Right atrium auricular region (tissue), 2 donors: ENCODE results near the gene ARID3A. TPM values are rescaled to one million over a fixed set of nuclear protein-coding genes. Genes with fewer than 3 reads are reported as not detected.

Experiments used
- DNase-seq: peaks from one replicate; pipeline ENCODE4 v3.0.0-alpha.2; 2019; ENCODE audit warnings: low spot score
- H3K27ac ChIP-seq, 2 donors: fragments of 200-600 bp; sonication (generic); 1 replicate in 1 of 2; 2 replicates in 1 of 2; pipeline ENCODE4 v1.5.1; 2016 to 2019
- H3K27me3 ChIP-seq, 2 donors: fragments of 200-600 bp; sonication (generic); one replicate each; pipeline versions ENCODE4 v1.5.1 to v1.6.0; 2017 to 2019
- H3K36me3 ChIP-seq: fragments of 200-600 bp; sonication (generic); one replicate; pipeline ENCODE4 v1.5.1; 2016
- H3K4me1 ChIP-seq, 2 donors: fragments of 200-600 bp; sonication (generic); one replicate each; pipeline versions ENCODE4 v1.5.1 to v1.6.0; 2017 to 2019
- H3K4me3 ChIP-seq, 2 donors: fragments of 200-600 bp; sonication (generic); 1 replicate in 1 of 2; 2 replicates in 1 of 2; pipeline ENCODE4 v1.5.1; 2017 to 2019; ENCODE audit warnings: mild to moderate bottlenecking in 1 of 2, moderate library complexity in 1 of 2
- H3K9me3 ChIP-seq, 2 donors: fragments of 200-600 bp; sonication (generic); one replicate each; pipeline ENCODE4 v1.5.1; 2019
- CTCF ChIP-seq, 2 donors: fragments of 200-600 bp; sonication (generic); IDR thresholded peaks; one replicate each; pipeline ENCODE4 v1.5.1; 2019; ENCODE audit warnings: antibody characterized with exemption in 2 of 2
- total RNA-seq, 2 donors: library from RNA; depleted of rRNA; stranded (reverse); fragments of >200 nt; gene quantifications; one replicate each; pipeline ENCODE4 v1.1.0, GENCODE V29; 2016

ARID3A gene
- total RNA-seq, 2 donors from 2014 or later, result 1.7 to 3.4 TPM

- no peak overlapping the region for H3K27ac ChIP-seq
- H3K36me3 ChIP-seq, result peaks cover 12% of the 10 kb centered on the region
- no peak overlapping the region for H3K4me3 ChIP-seq
- no peak for DNase-seq
- H3K4me1 ChIP-seq, result no peaks in the 10 kb centered on the region
- no peaks in the 10 kb centered on the region for H3K27me3 ChIP-seq
- no peaks in the 10 kb centered on the region for H3K9me3 ChIP-seq
- TF ChIP-seq CTCF (IDR thresholded peaks at IDR 0.05), result no peak
These were observed 23.8 kb upstream of the ARID3A start for GRCh38 chr19:902093-902370.

- Histone ChIP-seq H3K36me3 (peaks cover 10% of the 10 kb centered on the region), H3K27me3 (no peaks in the 10 kb centered on the region), H3K9me3 (no peaks in the 10 kb centered on the region), H3K27ac (no peak overlapping the region), H3K4me3 (no peak overlapping the region), H3K4me1 (no peaks in the 10 kb centered on the region)
- DNase-seq, result no peak
- TF ChIP-seq CTCF (IDR thresholded peaks at IDR 0.05), result no peak
These were observed 23.2 kb upstream of the ARID3A start for GRCh38 chr19:902446-903226.

- Histone ChIP-seq H3K27ac (no peak overlapping the region), H3K4me1 (no peaks in the 10 kb centered on the region), H3K4me3 (no peak overlapping the region), H3K9me3 (no peaks in the 10 kb centered on the region), H3K27me3 (no peaks in the 10 kb centered on the region), H3K36me3 (peaks cover 10% of the 10 kb centered on the region)
- DNase-seq, result no peak
- TF ChIP-seq CTCF (IDR thresholded peaks at IDR 0.05), result no peak
These were observed 22.5 kb upstream of the ARID3A start for GRCh38 chr19:903266-903797.

GRCh38 chr19:904545-904944, 21.3 kb upstream of the ARID3A start:
- Histone ChIP-seq H3K27ac (no peak overlapping the region), H3K9me3 (no peaks in the 10 kb centered on the region), H3K4me1 (no peaks in the 10 kb centered on the region), H3K36me3 (peaks cover 4% of the 10 kb centered on the region), H3K27me3 (no peaks in the 10 kb centered on the region), H3K4me3 (no peak overlapping the region)
- no peak for TF ChIP-seq CTCF (IDR thresholded peaks at IDR 0.05)
- DNase-seq, result no peak

GRCh38 chr19:906480-906879, 19.4 kb upstream of the ARID3A start:
- Histone ChIP-seq H3K9me3 (no peaks in the 10 kb centered on the region), H3K27ac (no peak overlapping the region), H3K4me3 (no peak overlapping the region), H3K27me3 (no peaks in the 10 kb centered on the region), H3K36me3 (no peaks in the 10 kb centered on the region), H3K4me1 (no peaks in the 10 kb centered on the region)
- TF ChIP-seq CTCF (IDR thresholded peaks at IDR 0.05), result no peak
- no peak for DNase-seq
